GOT3 (cell line): ENCODE measurements around the gene GFOD1.
"Not testable (repeated sequence)": the region's sequence is repeated elsewhere in the genome, so short reads cannot be mapped to it uniquely, and the experiment has no call there.

Source experiments
- DNase-seq: peaks from one replicate; lab custom pipeline; 2025; ENCODE audit warnings: mixed read lengths; lab: John Stamatoyannopoulos, UW

GFOD1 gene

GRCh38 chr6:13441778-13442177, 45.6 kb downstream of the GFOD1 start:
- no peak for DNase-seq

GRCh38 chr6:13439644-13440043, 47.8 kb downstream of the GFOD1 start:
- DNase-seq: no peak

- no peak for DNase-seq
Measured at GRCh38 chr6:13438126-13438525, 49.3 kb downstream of the GFOD1 start.

GRCh38 chr6:13437218-13437996, 50.0 kb downstream of the GFOD1 start:
- DNase-seq: no peak

GRCh38 chr6:13436399-13437217, 50.8 kb downstream of the GFOD1 start:
- DNase-seq: no peak

- no peak for DNase-seq
Measured at GRCh38 chr6:13435477-13436246, 51.7 kb downstream of the GFOD1 start.

GRCh38 chr6:13434777-13435176, 52.6 kb downstream of the GFOD1 start:
- DNase-seq: no peak

- DNase-seq: not testable (repeated sequence)
Measured at GRCh38 chr6:13434135-13434775, 53.1 kb downstream of the GFOD1 start.

GRCh38 chr6:13433709-13434121, 53.7 kb downstream of the GFOD1 start:
- DNase-seq: no peak

- no peak for DNase-seq
Measured at GRCh38 chr6:13432526-13433184, 54.7 kb downstream of the GFOD1 start.

- no peak for DNase-seq
Measured at GRCh38 chr6:13431861-13432465, 55.4 kb downstream of the GFOD1 start.

GRCh38 chr6:13431059-13431656, 56.2 kb downstream of the GFOD1 start:
- DNase-seq: no peak

- no peak for DNase-seq
Measured at GRCh38 chr6:13429406-13429753, 58.0 kb downstream of the GFOD1 start.

- no peak for DNase-seq
Measured at GRCh38 chr6:13428583-13429405, 58.6 kb downstream of the GFOD1 start.

- no peak for DNase-seq
Measured at GRCh38 chr6:13427801-13428582, 59.4 kb downstream of the GFOD1 start.

GRCh38 chr6:13427316-13427715, 60.1 kb downstream of the GFOD1 start:
- DNase-seq: no peak

GRCh38 chr6:13425943-13426931, 61.2 kb downstream of the GFOD1 start:
- DNase-seq: no peak
